HEK293 (cell line): ENCODE measurements around the gene CTXN2.

Experiments
- CTCF ChIA-PET: fragments of 350-600 bp; formaldehyde crosslinking; extraction: SDS; loops from one replicate; lab custom pipeline; 2021; ENCODE audit warnings: antibody characterized with exemption; lab: Yijun Ruan, JAX
- POLR2A ChIA-PET: fragments of 300-600 bp; formaldehyde crosslinking; extraction: SDS; loops from one replicate; lab custom pipeline; 2020; ENCODE audit warnings: antibody characterized with exemption, inconsistent platforms; lab: Yijun Ruan, JAX
- H3K27ac ChIP-seq: fragments of 200-500 bp; sonication (Bioruptor generic); 2 replicates; pipeline ENCODE4 v1.5.1; 2014; ENCODE audit warnings: low read depth, low read length, control low read depth, inconsistent platforms; ENCODE audit errors: extremely low read depth
- H3K36me3 ChIP-seq, 2 experiments: fragments of 200-500 bp in 1 of 2; sonication (Bioruptor generic) in 1 of 2; 1 replicate in 1 of 2; 2 replicates in 1 of 2; pipeline ENCODE4 v1.5.1; 2014 to 2017; ENCODE audit warnings: inconsistent platforms in 2 of 2, low read length in 2 of 2; ENCODE audit not compliant: control insufficient read depth in 2 of 2, insufficient read depth in 1 of 2
- H3K4me1 ChIP-seq: fragments of 200-500 bp; sonication (Bioruptor generic); 2 replicates; pipeline ENCODE4 v1.5.1; 2014; ENCODE audit warnings: mild to moderate bottlenecking, low read length, inconsistent platforms; ENCODE audit not compliant: control insufficient read depth, insufficient read depth
- H3K4me3 ChIP-seq: 2 replicates; pipeline ENCODE4 v1.5.1; 2011; ENCODE audit warnings: low read depth, mild to moderate bottlenecking, control low read depth, low read length, moderate library complexity
- H3K9me3 ChIP-seq: fragments of 200-500 bp; sonication (Bioruptor generic); 2 replicates; pipeline ENCODE4 v1.5.1; 2014; ENCODE audit warnings: low read depth, low read length, inconsistent platforms; ENCODE audit not compliant: control insufficient read depth, insufficient read depth
- OSR2 ChIP-seq: fragments of 450-650 bp; formaldehyde crosslinking; IDR thresholded peaks from 2 replicates; pipeline ENCODE4 v1.5.1; 2016; ENCODE audit warnings: missing biosample characterization, missing genetic modification characterization
- SCRT2 ChIP-seq: fragments of 450-650 bp; formaldehyde crosslinking; IDR thresholded peaks from 2 replicates; pipeline ENCODE4 v1.5.1; 2016; ENCODE audit warnings: missing biosample characterization, missing genetic modification characterization
- ZBTB21 ChIP-seq: fragments of 450-650 bp; formaldehyde crosslinking; IDR thresholded peaks from 2 replicates; pipeline ENCODE4 v1.5.1; 2017; ENCODE audit warnings: missing biosample characterization, missing genetic modification characterization
- ZBTB8A ChIP-seq: fragments of 450-650 bp; formaldehyde crosslinking; IDR thresholded peaks from 2 replicates; pipeline ENCODE4 v1.5.1; 2016; ENCODE audit warnings: missing biosample characterization, missing genetic modification characterization
- ZFP3 ChIP-seq: fragments of 450-650 bp; formaldehyde crosslinking; IDR thresholded peaks from 2 replicates; pipeline ENCODE4 v1.5.1; 2016; ENCODE audit warnings: low read depth, missing biosample characterization, missing genetic modification characterization
- ZNF146 ChIP-seq: fragments of 450-650 bp; formaldehyde crosslinking; IDR thresholded peaks from 2 replicates; pipeline ENCODE4 v1.5.1; 2016; ENCODE audit warnings: missing biosample characterization, missing genetic modification characterization
- ZNF202 ChIP-seq: fragments of 450-650 bp; formaldehyde crosslinking; IDR thresholded peaks from 2 replicates; pipeline ENCODE4 v1.5.1; 2016; ENCODE audit warnings: missing biosample characterization, missing genetic modification characterization, borderline replicate concordance
- ZNF211 ChIP-seq: fragments of 450-650 bp; formaldehyde crosslinking; IDR thresholded peaks from 2 replicates; pipeline ENCODE4 v1.5.1; 2016; ENCODE audit warnings: low read depth, missing biosample characterization, missing genetic modification characterization
- ZNF324 ChIP-seq: fragments of 450-650 bp; formaldehyde crosslinking; IDR thresholded peaks from 2 replicates; pipeline ENCODE4 v1.5.1; 2016; ENCODE audit warnings: missing biosample characterization, missing genetic modification characterization
- ZNF394 ChIP-seq: fragments of 450-650 bp; formaldehyde crosslinking; IDR thresholded peaks from 2 replicates; pipeline ENCODE4 v1.5.1; 2016; ENCODE audit warnings: missing biosample characterization, missing genetic modification characterization, mild to moderate bottlenecking, moderate library complexity, borderline replicate concordance
- ZNF621 ChIP-seq: fragments of 450-650 bp; formaldehyde crosslinking; IDR thresholded peaks from 2 replicates; pipeline ENCODE4 v1.5.1; 2017; ENCODE audit warnings: missing biosample characterization, missing genetic modification characterization
- ZNF664 ChIP-seq: fragments of 450-650 bp; formaldehyde crosslinking; IDR thresholded peaks from 2 replicates; pipeline ENCODE4 v1.5.1; 2016; ENCODE audit warnings: missing biosample characterization, missing genetic modification characterization
- ZNF747 ChIP-seq: fragments of 450-650 bp; formaldehyde crosslinking; IDR thresholded peaks from 2 replicates; pipeline ENCODE4 v1.5.1; 2016; ENCODE audit warnings: missing biosample characterization, missing genetic modification characterization
- ZNF830 ChIP-seq: fragments of 450-650 bp; IDR thresholded peaks from 2 replicates; pipeline ENCODE4 v1.5.0; 2018; ENCODE audit warnings: missing biosample characterization, missing genetic modification characterization, low read depth, mild to moderate bottlenecking, moderate library complexity
- TF ChIP-seq, protein P1 (sequence below): fragments of 450-650 bp; formaldehyde crosslinking; IDR thresholded peaks from 2 replicates; pipeline ENCODE4 v1.5.1; 2016; ENCODE audit warnings: missing biosample characterization, missing genetic modification characterization
- TF ChIP-seq, protein P2 (sequence below): fragments of 450-650 bp; formaldehyde crosslinking; IDR thresholded peaks from 2 replicates; pipeline ENCODE4 v1.5.0; 2017; ENCODE audit warnings: missing biosample characterization, missing genetic modification characterization, borderline replicate concordance
- TF ChIP-seq, protein P3 (sequence below): fragments of 450-650 bp; formaldehyde crosslinking; IDR thresholded peaks from 2 replicates; pipeline ENCODE4 v1.5.1; 2016; ENCODE audit warnings: missing biosample characterization, missing genetic modification characterization
- TF ChIP-seq, protein P4 (sequence below): fragments of 450-650 bp; formaldehyde crosslinking; IDR thresholded peaks from 2 replicates; pipeline ENCODE4 v1.5.1; 2016; ENCODE audit warnings: missing biosample characterization, missing genetic modification characterization

The CTXN2 gene

DNA sequence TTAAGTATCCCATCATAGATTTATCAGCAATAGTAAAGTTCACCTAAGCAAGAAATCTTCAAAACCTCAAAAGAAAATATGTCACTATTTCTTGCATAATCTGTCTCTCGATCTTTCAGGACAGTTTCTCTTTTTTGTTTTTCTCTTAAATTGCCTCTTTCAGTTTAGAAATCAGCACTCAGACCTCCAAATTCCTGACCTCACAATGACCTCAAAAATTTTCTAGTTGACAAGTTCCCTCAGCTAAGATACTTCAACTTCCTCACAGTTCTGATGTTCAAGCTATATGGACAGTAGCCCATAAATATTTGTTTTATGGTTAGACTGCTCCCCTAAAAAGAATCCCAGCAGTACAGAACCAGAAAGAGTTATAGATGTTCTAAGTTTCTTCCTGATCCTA, 46.6 kb upstream of the CTXN2 start:
- no peak overlapping the region for H3K27ac ChIP-seq
- CTCF ChIA-PET, result no interaction called here

DNA sequence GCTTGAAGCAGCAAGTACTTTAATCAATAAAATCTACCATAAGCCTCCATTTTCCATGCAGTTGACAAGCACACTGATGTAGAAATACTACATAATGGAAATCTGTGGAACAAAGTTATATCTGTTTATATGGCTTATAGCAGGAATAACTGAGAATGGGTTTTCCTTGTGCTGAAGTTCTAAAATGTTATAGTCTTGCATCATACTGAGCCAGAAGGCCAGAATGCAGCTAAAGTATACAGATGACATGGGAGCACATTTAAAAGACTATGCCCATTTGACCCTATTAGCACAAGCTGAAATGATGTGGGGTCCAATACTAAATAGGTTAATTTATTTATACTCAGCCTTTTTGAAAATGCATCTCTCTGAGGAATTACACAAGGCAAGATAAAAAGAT, 45.5 kb upstream of the CTXN2 start:
- ChIA-PET CTCF (interaction anchor here (0.7 kb wide), 1 partner anchor 54 kb away, joined by 3 read pairs; no protein-coding TSS in a partner anchor), POLR2A (no interaction called here)
- no peak overlapping the region for H3K27ac ChIP-seq
- H3K9me3 ChIP-seq, result no peaks in the 10 kb centered on the region
- H3K4me3 ChIP-seq, result no peak overlapping the region
- TF ChIP-seq, protein P1, sequence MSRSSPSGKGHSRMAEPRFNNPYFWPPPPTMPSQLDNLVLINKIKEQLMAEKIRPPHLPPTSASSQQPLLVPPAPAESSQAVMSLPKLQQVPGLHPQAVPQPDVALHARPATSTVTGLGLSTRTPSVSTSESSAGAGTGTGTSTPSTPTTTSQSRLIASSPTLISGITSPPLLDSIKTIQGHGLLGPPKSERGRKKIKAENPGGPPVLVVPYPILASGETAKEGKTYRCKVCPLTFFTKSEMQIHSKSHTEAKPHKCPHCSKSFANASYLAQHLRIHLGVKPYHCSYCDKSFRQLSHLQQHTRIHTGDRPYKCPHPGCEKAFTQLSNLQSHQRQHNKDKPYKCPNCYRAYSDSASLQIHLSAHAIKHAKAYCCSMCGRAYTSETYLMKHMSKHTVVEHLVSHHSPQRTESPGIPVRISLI, result no peak
- TF ChIP-seq ZNF621 (tag by site-specific recombination), result no peak
- no peak for TF ChIP-seq ZNF202 (tag by site-specific recombination)
- TF ChIP-seq, protein P2, sequence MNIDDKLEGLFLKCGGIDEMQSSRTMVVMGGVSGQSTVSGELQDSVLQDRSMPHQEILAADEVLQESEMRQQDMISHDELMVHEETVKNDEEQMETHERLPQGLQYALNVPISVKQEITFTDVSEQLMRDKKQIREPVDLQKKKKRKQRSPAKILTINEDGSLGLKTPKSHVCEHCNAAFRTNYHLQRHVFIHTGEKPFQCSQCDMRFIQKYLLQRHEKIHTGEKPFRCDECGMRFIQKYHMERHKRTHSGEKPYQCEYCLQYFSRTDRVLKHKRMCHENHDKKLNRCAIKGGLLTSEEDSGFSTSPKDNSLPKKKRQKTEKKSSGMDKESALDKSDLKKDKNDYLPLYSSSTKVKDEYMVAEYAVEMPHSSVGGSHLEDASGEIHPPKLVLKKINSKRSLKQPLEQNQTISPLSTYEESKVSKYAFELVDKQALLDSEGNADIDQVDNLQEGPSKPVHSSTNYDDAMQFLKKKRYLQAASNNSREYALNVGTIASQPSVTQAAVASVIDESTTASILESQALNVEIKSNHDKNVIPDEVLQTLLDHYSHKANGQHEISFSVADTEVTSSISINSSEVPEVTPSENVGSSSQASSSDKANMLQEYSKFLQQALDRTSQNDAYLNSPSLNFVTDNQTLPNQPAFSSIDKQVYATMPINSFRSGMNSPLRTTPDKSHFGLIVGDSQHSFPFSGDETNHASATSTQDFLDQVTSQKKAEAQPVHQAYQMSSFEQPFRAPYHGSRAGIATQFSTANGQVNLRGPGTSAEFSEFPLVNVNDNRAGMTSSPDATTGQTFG (tag by site-specific recombination), result no peak
- TF ChIP-seq ZNF664 (tag by site-specific recombination), result no peak
- TF ChIP-seq, protein P3, sequence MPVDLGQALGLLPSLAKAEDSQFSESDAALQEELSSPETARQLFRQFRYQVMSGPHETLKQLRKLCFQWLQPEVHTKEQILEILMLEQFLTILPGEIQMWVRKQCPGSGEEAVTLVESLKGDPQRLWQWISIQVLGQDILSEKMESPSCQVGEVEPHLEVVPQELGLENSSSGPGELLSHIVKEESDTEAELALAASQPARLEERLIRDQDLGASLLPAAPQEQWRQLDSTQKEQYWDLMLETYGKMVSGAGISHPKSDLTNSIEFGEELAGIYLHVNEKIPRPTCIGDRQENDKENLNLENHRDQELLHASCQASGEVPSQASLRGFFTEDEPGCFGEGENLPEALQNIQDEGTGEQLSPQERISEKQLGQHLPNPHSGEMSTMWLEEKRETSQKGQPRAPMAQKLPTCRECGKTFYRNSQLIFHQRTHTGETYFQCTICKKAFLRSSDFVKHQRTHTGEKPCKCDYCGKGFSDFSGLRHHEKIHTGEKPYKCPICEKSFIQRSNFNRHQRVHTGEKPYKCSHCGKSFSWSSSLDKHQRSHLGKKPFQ, result no peak
- TF ChIP-seq ZFP3, result no peak
- TF ChIP-seq, protein P4, sequence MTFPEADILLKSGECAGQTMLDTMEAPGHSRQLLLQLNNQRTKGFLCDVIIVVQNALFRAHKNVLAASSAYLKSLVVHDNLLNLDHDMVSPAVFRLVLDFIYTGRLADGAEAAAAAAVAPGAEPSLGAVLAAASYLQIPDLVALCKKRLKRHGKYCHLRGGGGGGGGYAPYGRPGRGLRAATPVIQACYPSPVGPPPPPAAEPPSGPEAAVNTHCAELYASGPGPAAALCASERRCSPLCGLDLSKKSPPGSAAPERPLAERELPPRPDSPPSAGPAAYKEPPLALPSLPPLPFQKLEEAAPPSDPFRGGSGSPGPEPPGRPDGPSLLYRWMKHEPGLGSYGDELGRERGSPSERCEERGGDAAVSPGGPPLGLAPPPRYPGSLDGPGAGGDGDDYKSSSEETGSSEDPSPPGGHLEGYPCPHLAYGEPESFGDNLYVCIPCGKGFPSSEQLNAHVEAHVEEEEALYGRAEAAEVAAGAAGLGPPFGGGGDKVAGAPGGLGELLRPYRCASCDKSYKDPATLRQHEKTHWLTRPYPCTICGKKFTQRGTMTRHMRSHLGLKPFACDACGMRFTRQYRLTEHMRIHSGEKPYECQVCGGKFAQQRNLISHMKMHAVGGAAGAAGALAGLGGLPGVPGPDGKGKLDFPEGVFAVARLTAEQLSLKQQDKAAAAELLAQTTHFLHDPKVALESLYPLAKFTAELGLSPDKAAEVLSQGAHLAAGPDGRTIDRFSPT (tag by site-specific recombination), result no peak
- no peak for TF ChIP-seq ZNF211 (tag by site-specific recombination)
- peaks cover 3 to 29% of the 10 kb centered on the region in 2 experiments for H3K36me3 ChIP-seq
- H3K4me1 ChIP-seq, result peaks cover 6% of the 10 kb centered on the region; the same call in 1 of the 2 replicates

More for the DNA sequence above, 46.6 kb upstream of the CTXN2 start:
- no peak for TF ChIP-seq SCRT2
- TF ChIP-seq ZBTB8A (tag by site-specific recombination), result no peak
- no peak for TF ChIP-seq ZBTB21
- TF ChIP-seq ZNF394 (tag by site-specific recombination), result no peak
- no peak for TF ChIP-seq ZNF830 (tag by site-specific recombination)
- TF ChIP-seq OSR2 (tag by site-specific recombination), result no peak
- no peak for TF ChIP-seq ZNF747 (tag by site-specific recombination)
- TF ChIP-seq ZNF146 (tag by site-specific recombination), result no peak
- TF ChIP-seq ZNF324, result no peak
- Histone ChIP-seq H3K36me3 (peaks cover 3 to 22% of the 10 kb centered on the region in 2 experiments), H3K4me3 (no peak overlapping the region), H3K9me3 (no peaks in the 10 kb centered on the region), H3K4me1 (peaks cover 6% of the 10 kb centered on the region; the same call in 1 of the 2 replicates)
- POLR2A ChIA-PET, result no interaction called here
